GM18909 (cell line): ENCODE results near the gene GALNTL6.

Experiments used
- ATAC-seq: cut with Tn5 transposase; IDR thresholded peaks from one replicate; pipeline ENCODE4 v1.9.1; 2021; ENCODE audit warnings: mild to moderate bottlenecking; ENCODE audit not compliant: unreplicated experiment, poor library complexity

GALNTL6 gene

GRCh38 chr4:171812665-171813525, at the start of gene GALNTL6:
Gene GALNTL6 (plus strand): TSS chr4:171813404.
- ATAC-seq, result peak; percentile 46

- ATAC-seq, result no peak
Measured at GRCh38 chr4:171765514-171765913, 47.7 kb upstream of the GALNTL6 start.

- no peak for ATAC-seq
Measured at GRCh38 chr4:171774642-171775190, 38.5 kb upstream of the GALNTL6 start.

- no peak for ATAC-seq
Measured at GRCh38 chr4:171779301-171779700, 33.9 kb upstream of the GALNTL6 start.

GRCh38 chr4:171785388-171785787, 27.8 kb upstream of the GALNTL6 start:
- ATAC-seq, result no peak

GRCh38 chr4:171793723-171794122, 19.5 kb upstream of the GALNTL6 start:
- ATAC-seq, result no peak

- ATAC-seq, result no peak
Measured at GRCh38 chr4:171794528-171794927, 18.7 kb upstream of the GALNTL6 start.

GRCh38 chr4:171809854-171810253, 3.4 kb upstream of the GALNTL6 start:
- ATAC-seq, result no peak

GRCh38 chr4:171812333-171812664, 905 bp upstream of the GALNTL6 start:
- peak; percentile 10 for ATAC-seq

GRCh38 chr4:171813526-171814250, 484 bp downstream of the GALNTL6 start:
- ATAC-seq, result peak; percentile 17

GRCh38 chr4:171814545-171814944, 1.3 kb downstream of the GALNTL6 start:
- no peak for ATAC-seq

GRCh38 chr4:171817026-171817425, 3.8 kb downstream of the GALNTL6 start:
- peak; percentile 63 for ATAC-seq

- ATAC-seq, result no peak
Measured at GRCh38 chr4:171834640-171835039, 21.4 kb downstream of the GALNTL6 start.

GRCh38 chr4:171843456-171843855, 30.3 kb downstream of the GALNTL6 start:
- ATAC-seq, result no peak

- ATAC-seq, result peak; percentile 87
Measured at GRCh38 chr4:171846232-171846631, 33.0 kb downstream of the GALNTL6 start.

- no peak for ATAC-seq
Measured at GRCh38 chr4:171846893-171847292, 33.7 kb downstream of the GALNTL6 start.

GRCh38 chr4:171847751-171848150, 34.5 kb downstream of the GALNTL6 start:
- ATAC-seq, result no peak

- ATAC-seq, result no peak
Measured at GRCh38 chr4:171849686-171850222, 36.5 kb downstream of the GALNTL6 start.

- no peak for ATAC-seq
Measured at GRCh38 chr4:171851295-171851694, 38.1 kb downstream of the GALNTL6 start.

GRCh38 chr4:171857302-171858012, 44.3 kb downstream of the GALNTL6 start:
- no peak for ATAC-seq
